ENCODE measurements around the gene NOX3.
"Not testable (repeated sequence)": the region's sequence is repeated elsewhere in the genome, so short reads cannot be mapped to it uniquely, and the experiment has no call there.

The NOX3 gene

GRCh38 chr6:155492061-155492735 is 36.6 kb upstream of the NOX3 start:
- Histone ChIP-seq H3K4me3 (ENCODE audit: extremely low read depth, insufficient read depth, low read length, poor library complexity, severe bottlenecking) (no peak overlapping the region), H3K36me3 (ENCODE audit: control insufficient read depth, insufficient read depth, low read length) (no peaks in the 10 kb centered on the region), H3K27ac (ENCODE audit: low read depth, low read length, severe bottlenecking) (no peak overlapping the region), H3K4me1 (ENCODE audit: control insufficient read depth, insufficient read depth, low read length, poor library complexity, severe bottlenecking) (peaks cover 24% of the 10 kb centered on the region), H3K9me3 (ENCODE audit: control insufficient read depth, low read length) (peaks cover 7% of the 10 kb centered on the region)
- WGBS, 2 experiments (ENCODE audit: insufficient coverage in 2 of 2): 92 to 100% methylated on average over 1 to 2 of the region's 2 CpGs

- no peak overlapping the region for H3K27ac ChIP-seq (ENCODE audit: low read depth, low read length, severe bottlenecking)
- no peaks in the 10 kb centered on the region for H3K36me3 ChIP-seq (ENCODE audit: control insufficient read depth, insufficient read depth, low read length)
- peaks cover 24% of the 10 kb centered on the region for H3K4me1 ChIP-seq (ENCODE audit: control insufficient read depth, insufficient read depth, low read length, poor library complexity, severe bottlenecking)
- peaks cover 7% of the 10 kb centered on the region for H3K9me3 ChIP-seq (ENCODE audit: control insufficient read depth, low read length)
- H3K4me3 ChIP-seq (ENCODE audit: extremely low read depth, insufficient read depth, low read length, poor library complexity, severe bottlenecking): no peak overlapping the region
- WGBS, 2 experiments (ENCODE audit: insufficient coverage in 2 of 2): no CpG with 5 or more reads among the region's 1 CpG
These were observed 35.8 kb upstream of the NOX3 start for GRCh38 chr6:155491421-155491820.

DNA sequence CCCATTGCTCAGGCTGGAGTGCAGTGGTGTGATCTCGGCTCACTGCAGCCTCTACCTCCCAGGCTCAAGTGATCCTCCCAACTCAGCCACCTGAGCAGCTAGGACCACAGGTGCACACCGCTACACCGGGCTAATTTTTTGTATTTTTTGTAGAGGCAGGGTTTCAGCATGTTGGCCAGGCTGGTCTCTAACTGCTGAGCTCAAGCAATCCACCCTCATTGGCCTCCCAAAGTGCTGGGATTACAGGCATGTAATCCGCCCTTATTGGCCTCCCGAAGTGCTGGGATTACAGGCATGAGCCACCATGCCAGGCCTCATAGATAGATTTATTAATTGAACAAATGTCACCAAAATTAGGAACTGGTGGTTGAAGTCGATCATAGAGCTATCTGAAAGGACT is 32.6 kb upstream of the NOX3 start:
- H3K27ac ChIP-seq (ENCODE audit: low read depth, low read length, severe bottlenecking); H3K9me3 ChIP-seq (ENCODE audit: control insufficient read depth, low read length); H3K4me1 ChIP-seq (ENCODE audit: control insufficient read depth, insufficient read depth, low read length, poor library complexity, severe bottlenecking); H3K4me3 ChIP-seq (ENCODE audit: extremely low read depth, insufficient read depth, low read length, poor library complexity, severe bottlenecking); H3K36me3 ChIP-seq (ENCODE audit: control insufficient read depth, insufficient read depth, low read length): not testable (repeated sequence)
- 90% methylated on average over 5 of the region's 6 CpGs for WGBS, 2 experiments (ENCODE audit: insufficient coverage in 2 of 2)

DNA sequence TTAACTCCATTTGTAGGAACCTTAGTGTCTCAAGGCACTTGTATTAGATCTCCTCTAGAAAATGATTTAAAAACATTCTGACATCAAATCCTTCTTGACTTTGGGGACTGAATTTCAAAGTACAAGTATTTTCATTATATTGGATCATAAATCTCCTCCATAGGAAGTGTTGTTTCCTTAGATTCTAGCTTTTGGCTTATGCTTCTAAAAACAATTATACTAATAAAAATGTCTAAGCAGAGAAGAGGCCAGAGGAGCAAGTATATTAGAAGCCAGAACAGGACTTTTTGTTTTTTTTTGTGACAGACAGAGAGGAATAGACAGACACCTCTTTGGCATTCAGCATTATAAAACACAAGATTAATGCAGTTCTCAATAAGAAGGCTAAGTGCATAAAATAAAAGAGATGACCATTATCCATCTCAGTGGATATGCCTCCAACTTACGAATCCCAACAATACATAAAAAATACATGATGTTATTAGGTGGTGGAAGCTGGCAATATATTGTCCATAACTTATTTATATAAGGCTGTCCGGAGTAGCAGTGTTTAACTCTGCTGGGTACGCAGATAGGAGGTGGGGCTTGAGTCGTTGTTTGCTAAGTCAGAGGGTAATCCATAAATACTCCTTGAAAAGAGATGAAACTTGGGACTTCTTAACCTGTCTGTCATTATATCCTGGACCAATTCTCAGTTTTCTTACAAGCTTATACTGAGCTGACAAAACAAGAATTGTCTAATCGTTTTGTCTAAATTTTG is 31.9 kb upstream of the NOX3 start:
- Histone ChIP-seq H3K36me3 (ENCODE audit: control insufficient read depth, insufficient read depth, low read length) (no peaks in the 10 kb centered on the region), H3K27ac (ENCODE audit: low read depth, low read length, severe bottlenecking) (no peak overlapping the region), H3K9me3 (ENCODE audit: control insufficient read depth, low read length) (peaks cover 4% of the 10 kb centered on the region), H3K4me3 (ENCODE audit: extremely low read depth, insufficient read depth, low read length, poor library complexity, severe bottlenecking) (no peak overlapping the region), H3K4me1 (ENCODE audit: control insufficient read depth, insufficient read depth, low read length, poor library complexity, severe bottlenecking) (no peaks in the 10 kb centered on the region)
- WGBS, 2 experiments (ENCODE audit: insufficient coverage in 2 of 2): 80% methylated on average over 1 of the region's 5 CpGs; no CpG with 5 or more reads in 1 of the 2 experiments

- Histone ChIP-seq H3K9me3 (ENCODE audit: control insufficient read depth, low read length) (no peaks in the 10 kb centered on the region), H3K36me3 (ENCODE audit: control insufficient read depth, insufficient read depth, low read length) (no peaks in the 10 kb centered on the region), H3K4me1 (ENCODE audit: control insufficient read depth, insufficient read depth, low read length, poor library complexity, severe bottlenecking) (no peaks in the 10 kb centered on the region), H3K27ac (ENCODE audit: low read depth, low read length, severe bottlenecking) (no peak overlapping the region), H3K4me3 (ENCODE audit: extremely low read depth, insufficient read depth, low read length, poor library complexity, severe bottlenecking) (no peak overlapping the region)
- no CpG with 5 or more reads among the region's 5 CpGs for WGBS, 2 experiments (ENCODE audit: insufficient coverage in 2 of 2)
These were observed 31.2 kb upstream of the NOX3 start for GRCh38 chr6:155486721-155487294.

DNA sequence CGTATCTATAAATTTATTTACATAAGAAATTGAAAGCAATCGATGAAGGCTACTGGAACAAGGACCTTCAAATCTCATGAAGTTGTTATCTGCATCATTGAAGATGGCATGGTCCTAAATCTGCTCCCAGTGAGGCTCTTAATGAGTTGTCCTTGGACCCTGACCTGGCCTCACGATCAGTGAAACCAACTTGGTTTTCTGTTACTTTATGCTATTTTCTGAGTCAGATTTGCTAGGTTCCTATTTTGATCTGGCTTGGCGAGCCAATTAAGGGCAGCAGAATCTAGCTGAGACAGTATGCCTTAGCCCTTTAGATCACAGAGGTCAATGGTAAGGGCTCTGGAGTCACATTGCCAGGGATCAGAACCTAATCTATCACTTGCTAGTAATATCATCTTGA is 30.1 kb upstream of the NOX3 start:
- no peak overlapping the region for H3K27ac ChIP-seq (ENCODE audit: low read depth, low read length, severe bottlenecking)
- H3K4me3 ChIP-seq (ENCODE audit: extremely low read depth, insufficient read depth, low read length, poor library complexity, severe bottlenecking): no peak overlapping the region
- H3K9me3 ChIP-seq (ENCODE audit: control insufficient read depth, low read length): no peaks in the 10 kb centered on the region
- H3K36me3 ChIP-seq (ENCODE audit: control insufficient read depth, insufficient read depth, low read length): no peaks in the 10 kb centered on the region
- WGBS, 2 experiments (ENCODE audit: insufficient coverage in 2 of 2): 96 to 100% methylated on average over 2 to 3 of the region's 4 CpGs
- no peaks in the 10 kb centered on the region for H3K4me1 ChIP-seq (ENCODE audit: control insufficient read depth, insufficient read depth, low read length, poor library complexity, severe bottlenecking)

DNA sequence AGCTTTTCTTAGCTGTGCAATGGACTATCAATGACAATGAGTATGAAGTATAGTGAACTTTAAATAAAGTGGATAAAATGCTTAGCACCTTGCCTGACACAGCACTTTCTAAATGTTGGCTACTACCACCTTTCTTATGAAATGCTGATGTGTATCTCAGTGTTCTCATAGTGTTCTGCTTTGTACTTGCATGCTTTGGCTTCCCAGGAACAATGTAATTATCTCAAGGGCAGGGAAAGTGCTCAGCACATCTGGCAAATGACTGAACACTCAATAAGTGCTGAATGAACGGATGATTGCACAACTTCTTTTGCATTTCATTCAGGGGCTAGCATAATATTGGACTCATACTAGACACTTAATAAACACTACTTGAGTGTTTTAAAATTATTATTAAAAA is 28.2 kb upstream of the NOX3 start:
- WGBS, 2 experiments (ENCODE audit: insufficient coverage in 2 of 2): no CpG with 5 or more reads among the region's 1 CpG
- Histone ChIP-seq H3K4me3 (ENCODE audit: extremely low read depth, insufficient read depth, low read length, poor library complexity, severe bottlenecking) (no peak overlapping the region), H3K36me3 (ENCODE audit: control insufficient read depth, insufficient read depth, low read length) (no peaks in the 10 kb centered on the region), H3K4me1 (ENCODE audit: control insufficient read depth, insufficient read depth, low read length, poor library complexity, severe bottlenecking) (no peaks in the 10 kb centered on the region), H3K9me3 (ENCODE audit: control insufficient read depth, low read length) (no peaks in the 10 kb centered on the region), H3K27ac (ENCODE audit: low read depth, low read length, severe bottlenecking) (no peak overlapping the region)

DNA sequence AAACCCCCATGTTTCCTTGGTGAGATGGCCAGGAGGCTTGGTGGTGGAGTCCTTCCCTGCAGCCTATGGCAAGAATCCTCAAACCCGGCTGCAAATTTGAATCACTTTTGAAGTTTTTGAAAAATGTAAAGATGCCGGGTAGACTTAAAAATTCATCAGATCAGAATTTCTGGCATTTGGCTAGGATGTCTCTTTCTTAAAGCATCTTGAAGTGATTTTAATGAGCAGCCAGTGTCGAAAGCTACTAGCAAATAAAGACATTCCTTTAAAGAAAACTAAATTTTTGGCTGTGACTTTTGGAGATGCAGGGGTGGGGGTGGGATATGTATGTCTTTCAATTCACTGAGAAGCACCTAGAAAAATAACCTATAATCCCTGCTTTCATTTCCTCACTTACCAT is 25.6 kb upstream of the NOX3 start:
- 83% methylated on average over 2 of the region's 3 CpGs; no CpG with 5 or more reads in 1 of the 2 experiments for WGBS, 2 experiments (ENCODE audit: insufficient coverage in 2 of 2)
- no peaks in the 10 kb centered on the region for H3K36me3 ChIP-seq (ENCODE audit: control insufficient read depth, insufficient read depth, low read length)
- no peaks in the 10 kb centered on the region for H3K9me3 ChIP-seq (ENCODE audit: control insufficient read depth, low read length)
- no peak overlapping the region for H3K4me3 ChIP-seq (ENCODE audit: extremely low read depth, insufficient read depth, low read length, poor library complexity, severe bottlenecking)
- H3K4me1 ChIP-seq (ENCODE audit: control insufficient read depth, insufficient read depth, low read length, poor library complexity, severe bottlenecking): no peaks in the 10 kb centered on the region
- no peak overlapping the region for H3K27ac ChIP-seq (ENCODE audit: low read depth, low read length, severe bottlenecking)

DNA sequence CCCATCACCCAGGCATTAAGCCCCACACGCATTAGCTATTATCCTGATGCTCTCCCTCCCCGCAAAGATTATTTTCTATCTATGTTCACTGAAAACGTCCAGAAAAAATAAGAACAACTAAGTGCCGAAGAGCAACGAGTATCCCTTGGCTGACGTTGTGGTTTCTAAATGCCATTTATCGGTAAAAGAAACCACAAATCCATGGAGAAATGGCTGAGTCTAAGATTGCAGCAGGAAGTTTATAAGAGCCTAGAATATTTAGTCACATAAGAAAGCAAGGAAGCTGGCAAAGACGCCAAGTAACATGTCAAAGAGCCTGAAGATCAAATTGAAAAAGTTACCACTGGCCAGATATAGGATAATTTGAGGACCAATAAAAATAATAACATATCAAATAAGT is 18.1 kb upstream of the NOX3 start:
- Histone ChIP-seq H3K4me1 (ENCODE audit: control insufficient read depth, insufficient read depth, low read length, poor library complexity, severe bottlenecking) (no peaks in the 10 kb centered on the region), H3K4me3 (ENCODE audit: extremely low read depth, insufficient read depth, low read length, poor library complexity, severe bottlenecking) (no peak overlapping the region), H3K27ac (ENCODE audit: low read depth, low read length, severe bottlenecking) (no peak overlapping the region), H3K36me3 (ENCODE audit: control insufficient read depth, insufficient read depth, low read length) (no peaks in the 10 kb centered on the region), H3K9me3 (ENCODE audit: control insufficient read depth, low read length) (peaks cover 10% of the 10 kb centered on the region)
- WGBS, 2 experiments (ENCODE audit: insufficient coverage in 2 of 2): 95 to 97% methylated on average over 7 to 8 of the region's 8 CpGs

DNA sequence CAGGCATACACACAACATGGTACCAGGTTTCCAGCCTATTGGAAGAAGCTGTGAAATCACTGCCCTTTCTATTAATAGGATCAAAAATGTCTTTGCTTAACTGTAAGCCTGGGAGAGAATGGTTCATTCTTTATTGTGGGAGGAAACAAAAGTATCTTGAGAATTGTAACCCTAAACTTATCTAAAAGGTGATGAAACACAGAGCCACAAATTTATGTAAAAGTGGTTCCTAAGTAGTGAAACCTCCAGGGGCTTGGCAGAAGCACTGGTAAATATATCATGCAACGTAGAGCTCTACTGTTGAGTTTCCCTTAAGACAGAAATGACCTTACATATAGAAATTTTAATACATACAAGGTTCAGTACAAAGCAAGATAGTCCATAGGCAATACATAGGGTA is 17.2 kb upstream of the NOX3 start:
- H3K4me1 ChIP-seq (ENCODE audit: control insufficient read depth, insufficient read depth, low read length, poor library complexity, severe bottlenecking): no peaks in the 10 kb centered on the region
- WGBS, 2 experiments (ENCODE audit: insufficient coverage in 2 of 2): no CpG with 5 or more reads among the region's 1 CpG
- no peak overlapping the region for H3K4me3 ChIP-seq (ENCODE audit: extremely low read depth, insufficient read depth, low read length, poor library complexity, severe bottlenecking)

More for the DNA sequence above, 17.2 kb upstream of the NOX3 start:
- Histone ChIP-seq H3K27ac (ENCODE audit: low read depth, low read length, severe bottlenecking) (no peak overlapping the region), H3K36me3 (ENCODE audit: control insufficient read depth, insufficient read depth, low read length) (no peaks in the 10 kb centered on the region), H3K9me3 (ENCODE audit: control insufficient read depth, low read length) (peaks cover 10% of the 10 kb centered on the region)

All from mesodermal cell (in vitro differentiated cells).